A673 (cell line): Measurements from ENCODE around the gene SLC1A6. TPM values are rescaled to one million over a fixed set of nuclear protein-coding genes. Genes with fewer than 3 reads are reported as not detected.

Source experiments
- BruUV-seq: library from RNA; stranded (reverse); fragments of 400-500 nt; replicated peaks from 2 replicates; lab custom pipeline; 2021; lab: Mats Ljungman, UMichigan
- CTCF ChIA-PET: fragments of 300-600 bp; sonication (Branson Sonifier 250); formaldehyde crosslinking; loops from one replicate; lab custom pipeline; 2022; ENCODE audit warnings: antibody characterized with exemption; lab: Charles Lee
- POLR2A ChIA-PET: fragments of 300-600 bp; sonication (Branson Sonifier 250); formaldehyde crosslinking; loops from one replicate; lab custom pipeline; 2022; ENCODE audit warnings: antibody characterized with exemption; ENCODE audit not compliant: low non-redundant PET; lab: Charles Lee
- DNase-seq: peaks from one replicate; pipeline ENCODE4 v3.0.0-alpha.2; 2015; ENCODE audit warnings: low spot score
- H3K27ac ChIP-seq: fragments of 200-600 bp; sonication (generic); 2 replicates; pipeline ENCODE4 v1.5.1; 2016; ENCODE audit warnings: mixed run types, low read depth, mild to moderate bottlenecking, mixed read lengths, antibody characterized with exemption, low read length; ENCODE audit not compliant: poor library complexity, severe bottlenecking
- H3K27me3 ChIP-seq: fragments of 200-600 bp; sonication (generic); replicated peaks from 2 replicates; pipeline ENCODE4 v1.6.1; 2017; ENCODE audit warnings: mixed run types, low read depth, mild to moderate bottlenecking, mixed read lengths, antibody characterized with exemption, low read length; ENCODE audit not compliant: insufficient read depth, poor library complexity
- H3K36me3 ChIP-seq: fragments of 200-600 bp; sonication (generic); 2 replicates; pipeline ENCODE4 v1.6.1; 2016; ENCODE audit warnings: mixed run types, mild to moderate bottlenecking, mixed read lengths, antibody characterized with exemption, low read length; ENCODE audit not compliant: insufficient read depth, poor library complexity, severe bottlenecking
- H3K4me1 ChIP-seq: fragments of 200-600 bp; sonication (generic); 2 replicates; pipeline ENCODE4 v1.6.1; 2017; ENCODE audit warnings: mixed run types, mild to moderate bottlenecking, mixed read lengths, antibody characterized with exemption, low read length; ENCODE audit not compliant: insufficient read depth, poor library complexity, severe bottlenecking
- H3K4me3 ChIP-seq: fragments of 200-600 bp; sonication (generic); 2 replicates; pipeline ENCODE4 v1.5.1; 2016; ENCODE audit warnings: low read depth, mixed run types, mild to moderate bottlenecking, mixed read lengths, low read length; ENCODE audit not compliant: poor library complexity, severe bottlenecking
- H3K9me3 ChIP-seq: fragments of 200-600 bp; sonication (generic); 2 replicates; pipeline ENCODE4 v1.6.1; 2016; ENCODE audit warnings: mixed run types, low read depth, mild to moderate bottlenecking, mixed read lengths, antibody characterized with exemption, low read length; ENCODE audit not compliant: poor library complexity, severe bottlenecking
- CTCF ChIP-seq: fragments of 300-800, 200-600 bp; sonication (generic); conservative IDR thresholded peaks from 2 replicates; pipeline ENCODE4 v1.5.1; 2017; ENCODE audit warnings: low read depth, mild to moderate bottlenecking, antibody characterized with exemption, low read length, moderate library complexity, mixed read lengths
- EZH2 ChIP-seq: fragments of 200-600 bp; sonication (generic); IDR thresholded peaks from 2 replicates; pipeline ENCODE4 v1.6.1; 2017; ENCODE audit warnings: borderline replicate concordance, low read depth, mild to moderate bottlenecking, mixed read lengths, antibody characterized with exemption, low read length; ENCODE audit not compliant: poor library complexity, severe bottlenecking
- intact Hi-C: fragments of 100-400 bp; cut with micrococcal nuclease; formaldehyde crosslinking; loops from one replicate; pipeline ENCODE4 v1.10.0; 2022; ENCODE audit not compliant: unreplicated experiment
- total RNA-seq: library from RNA; stranded (reverse); gene quantifications from 2 replicates; pipeline ENCODE4 v1.2.3, GENCODE V29; 2021

The SLC1A6 gene
- total RNA-seq, 1 experiment from 2014 or later = 0.26 TPM

GRCh38 chr19:14906711-14907110 lies 73.0 kb downstream of the SLC1A6 start:
- ChIA-PET CTCF (no interaction called here), POLR2A (no interaction called here)
- Histone ChIP-seq H3K9me3 (no peaks in the 10 kb centered on the region), H3K27ac (no peak overlapping the region), H3K4me3 (no peak overlapping the region), H3K27me3 (peaks cover 31% of the 10 kb centered on the region), H3K36me3 (no peaks in the 10 kb centered on the region), H3K4me1 (no peaks in the 10 kb centered on the region)
- no peak for DNase-seq
- TF ChIP-seq EZH2 = no peak
- intact Hi-C loops = no loop called here
- BruUV-seq = no TSS peak

- ChIA-PET CTCF (no interaction called here), POLR2A (no interaction called here)
- intact Hi-C loops = no loop called here
- Histone ChIP-seq H3K4me3 (no peak overlapping the region), H3K27ac (no peak overlapping the region), H3K9me3 (no peaks in the 10 kb centered on the region), H3K27me3 (peaks cover 53% of the 10 kb centered on the region), H3K36me3 (no peaks in the 10 kb centered on the region), H3K4me1 (no peaks in the 10 kb centered on the region)
- no peak for DNase-seq
- BruUV-seq = no TSS peak
- TF ChIP-seq CTCF (no peak), EZH2 (no peak)
Observed at GRCh38 chr19:14901675-14902260, 77.9 kb downstream of the SLC1A6 start.

Other genes starting within 250 kb of the SLC1A6 start
- gene ADGRE2, start 201.3 kb downstream of the SLC1A6 start, total RNA-seq = 0.19 and 1.5 TPM in 2 replicates
- not detected in 2 replicates for gene OR7A5, start 144.7 kb downstream of the SLC1A6 start, total RNA-seq
- gene OR7C1, start 144.7 kb downstream of the SLC1A6 start, total RNA-seq = not detected in 2 replicates
- gene OR7A10, start 130.9 kb downstream of the SLC1A6 start, total RNA-seq = not detected in 2 replicates
- not detected in 2 replicates for gene OR7A17, start 93.7 kb downstream of the SLC1A6 start, total RNA-seq
- gene OR7C2, start 38.4 kb downstream of the SLC1A6 start, total RNA-seq = not detected in 2 replicates
- not detected in 2 replicates for gene CASP14, start 69.6 kb upstream of the SLC1A6 start, total RNA-seq
- not detected in 2 replicates for gene OR1I1, start 102.3 kb upstream of the SLC1A6 start, total RNA-seq
- 30.1 and 32.3 TPM in 2 replicates for gene SYDE1, start 127.5 kb upstream of the SLC1A6 start, total RNA-seq
- 19.7 and 41.9 TPM in 2 replicates for gene NOTCH3, start 221.1 kb upstream of the SLC1A6 start, total RNA-seq